Renal pelvis (tissue), 4 donors: ENCODE measurements around the gene PCED1B. TPM values are rescaled to one million over a fixed set of nuclear protein-coding genes. Genes with fewer than 3 reads are reported as not detected.
"Not testable (repeated sequence)": the region's sequence is repeated elsewhere in the genome, so short reads cannot be mapped to it uniquely, and the experiment has no call there.

Source experiments
- DNase-seq: peaks from one replicate; pipeline ENCODE4 v3.0.0-alpha.2; 2013
- polyA plus RNA-seq, 3 donors: library from polyadenylated mRNA; unstranded; fragments of 120-200 nt; gene quantifications; one replicate each; pipeline ENCODE4 v1.2.1, GENCODE V29; 2013; ENCODE audit not compliant: insufficient read length in 3 of 3

The PCED1B gene
- polyA plus RNA-seq, 3 donors, result 2.8 to 6.5 (median 6.3) TPM

- DNase-seq, result not testable (repeated sequence)
Measured at GRCh38 chr12:47117305-47117704, 37.9 kb downstream of the PCED1B start.

GRCh38 chr12:47120736-47121135 lies 41.3 kb downstream of the PCED1B start:
- DNase-seq, result no peak

- DNase-seq, result no peak
Measured at GRCh38 chr12:47121146-47121545, 41.7 kb downstream of the PCED1B start.

- DNase-seq, result no peak
Measured at GRCh38 chr12:47122602-47123001, 43.2 kb downstream of the PCED1B start.

GRCh38 chr12:47123730-47124129 lies 44.3 kb downstream of the PCED1B start:
- no peak for DNase-seq

- no peak for DNase-seq
Measured at GRCh38 chr12:47124451-47124850, 45.0 kb downstream of the PCED1B start.

GRCh38 chr12:47126246-47126645 lies 46.8 kb downstream of the PCED1B start:
- DNase-seq, result no peak

GRCh38 chr12:47131011-47131410 lies 51.6 kb downstream of the PCED1B start:
- no peak for DNase-seq

- DNase-seq, result no peak
Measured at GRCh38 chr12:47134005-47134404, 54.6 kb downstream of the PCED1B start.

- no peak for DNase-seq
Measured at GRCh38 chr12:47135578-47135977, 56.2 kb downstream of the PCED1B start.

GRCh38 chr12:47139000-47139681 lies 59.7 kb downstream of the PCED1B start:
- DNase-seq, result no peak

- DNase-seq, result no peak
Measured at GRCh38 chr12:47141459-47141858, 62.0 kb downstream of the PCED1B start.

- DNase-seq, result no peak
Measured at GRCh38 chr12:47144769-47145168, 65.3 kb downstream of the PCED1B start.

- DNase-seq, result no peak
Measured at GRCh38 chr12:47145188-47145587, 65.8 kb downstream of the PCED1B start.

GRCh38 chr12:47147739-47148138 lies 68.3 kb downstream of the PCED1B start:
- DNase-seq, result no peak

GRCh38 chr12:47149146-47149545 lies 69.7 kb downstream of the PCED1B start:
- no peak for DNase-seq

GRCh38 chr12:47152095-47152494 lies 72.7 kb downstream of the PCED1B start:
- DNase-seq, result no peak

- DNase-seq, result no peak
Measured at GRCh38 chr12:47155457-47156166, 76.2 kb downstream of the PCED1B start.

GRCh38 chr12:47156167-47156736 lies 76.8 kb downstream of the PCED1B start:
- DNase-seq, result no peak

GRCh38 chr12:47158792-47159191 lies 79.4 kb downstream of the PCED1B start:
- DNase-seq, result no peak

- no peak for DNase-seq
Measured at GRCh38 chr12:47159348-47159747, 79.9 kb downstream of the PCED1B start.

GRCh38 chr12:47160316-47161244 lies 81.2 kb downstream of the PCED1B start:
- DNase-seq, result no peak
